ENCODE data around the gene RPS18. TPM values are rescaled to one million over a fixed set of nuclear protein-coding genes. Genes with fewer than 3 reads are reported as not detected.

The RPS18 gene
- total and polyA plus RNA-seq, 4 donors, result 1,293 to 3,565 (median 1,656) TPM

DNA sequence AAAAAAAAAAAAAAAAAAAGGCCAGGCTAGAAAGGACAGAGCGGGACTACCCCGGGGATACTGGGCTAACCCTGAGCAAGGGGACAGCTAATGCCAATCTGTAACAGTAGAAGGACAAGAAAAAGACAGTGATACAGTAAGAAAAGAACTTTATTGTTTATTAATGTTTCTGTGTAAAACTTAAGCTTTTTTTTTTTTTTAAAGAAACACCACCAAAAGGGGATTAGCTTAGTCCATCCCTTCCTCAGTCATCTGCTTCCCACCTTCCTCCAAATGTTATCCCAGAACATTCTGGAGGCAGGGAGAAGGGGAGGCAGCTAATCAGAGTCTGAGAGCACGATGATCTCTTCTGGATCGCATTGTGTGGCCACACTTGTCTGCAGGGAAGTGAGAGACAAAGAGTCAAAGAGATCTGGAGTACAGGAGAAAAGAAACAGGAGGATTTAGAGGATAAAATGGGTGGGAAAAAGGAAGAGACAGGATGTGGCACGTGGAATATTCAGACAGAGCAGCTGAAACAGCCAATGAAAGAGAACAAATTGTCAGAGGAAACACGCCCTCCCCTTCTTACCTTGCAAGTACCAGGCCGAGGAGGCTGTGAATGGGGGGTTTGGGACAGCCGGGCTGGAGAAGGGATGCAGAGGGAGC lies 46.7 kb downstream of the RPS18 start:
- H3K4me3 ChIP-seq (ENCODE audit: low read depth, low read length), result peak overlapping the region; percentile 56
- peak overlapping the region; percentile 85 for H3K27ac ChIP-seq (ENCODE audit: low read depth, low read length)
- peaks cover 64% of the 10 kb centered on the region for H3K4me1 ChIP-seq (ENCODE audit: control insufficient read depth, insufficient read depth, low read length)
- H3K27me3 ChIP-seq (ENCODE audit: control insufficient read depth, insufficient read depth, low read length), result no peaks in the 10 kb centered on the region
- H3K36me3 ChIP-seq (ENCODE audit: control insufficient read depth, insufficient read depth, low read length), result peaks cover 50% of the 10 kb centered on the region
- no peak for DNase-seq (ENCODE audit: low read depth in 4 of 6, low spot score in 6 of 6)
- 69% methylated on average over 3 of the region's 8 CpGs for whole genome bisulfite sequencing (ENCODE audit: insufficient coverage)
- no peaks in the 10 kb centered on the region for H3K9me3 ChIP-seq (ENCODE audit: control insufficient read depth, insufficient read depth, low read length)

DNA sequence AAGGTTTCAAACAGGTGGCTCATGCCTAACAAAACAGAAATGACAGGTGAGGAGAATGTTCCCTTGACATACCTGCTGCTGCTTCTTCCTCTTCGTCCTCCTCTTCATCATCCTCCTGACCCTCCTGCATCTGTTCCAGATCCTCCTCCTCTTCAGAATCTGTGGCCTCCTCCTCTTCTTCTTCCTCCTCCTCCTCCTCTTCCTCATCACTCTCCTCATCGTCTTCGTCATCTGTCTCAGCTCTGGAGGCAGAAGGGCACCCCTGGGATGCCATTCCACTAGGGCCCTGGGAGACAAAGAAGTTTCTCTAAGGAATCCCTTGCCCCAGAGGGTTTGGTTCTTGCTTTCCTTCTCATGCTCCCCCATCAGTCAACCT lies 48.1 kb downstream of the RPS18 start:
- DNase-seq (ENCODE audit: low read depth in 4 of 6, low spot score in 6 of 6), result no peak
- Histone ChIP-seq H3K36me3 (ENCODE audit: control insufficient read depth, insufficient read depth, low read length) (peaks cover 48% of the 10 kb centered on the region), H3K27me3 (ENCODE audit: control insufficient read depth, insufficient read depth, low read length) (no peaks in the 10 kb centered on the region), H3K4me3 (ENCODE audit: low read depth, low read length) (no peak overlapping the region), H3K9me3 (ENCODE audit: control insufficient read depth, insufficient read depth, low read length) (no peaks in the 10 kb centered on the region), H3K4me1 (ENCODE audit: control insufficient read depth, insufficient read depth, low read length) (peaks cover 57% of the 10 kb centered on the region), H3K27ac (ENCODE audit: low read depth, low read length) (no peak overlapping the region)
- WGBS (ENCODE audit: insufficient coverage), result 94% methylated on average over 3 of the region's 3 CpGs

DNA sequence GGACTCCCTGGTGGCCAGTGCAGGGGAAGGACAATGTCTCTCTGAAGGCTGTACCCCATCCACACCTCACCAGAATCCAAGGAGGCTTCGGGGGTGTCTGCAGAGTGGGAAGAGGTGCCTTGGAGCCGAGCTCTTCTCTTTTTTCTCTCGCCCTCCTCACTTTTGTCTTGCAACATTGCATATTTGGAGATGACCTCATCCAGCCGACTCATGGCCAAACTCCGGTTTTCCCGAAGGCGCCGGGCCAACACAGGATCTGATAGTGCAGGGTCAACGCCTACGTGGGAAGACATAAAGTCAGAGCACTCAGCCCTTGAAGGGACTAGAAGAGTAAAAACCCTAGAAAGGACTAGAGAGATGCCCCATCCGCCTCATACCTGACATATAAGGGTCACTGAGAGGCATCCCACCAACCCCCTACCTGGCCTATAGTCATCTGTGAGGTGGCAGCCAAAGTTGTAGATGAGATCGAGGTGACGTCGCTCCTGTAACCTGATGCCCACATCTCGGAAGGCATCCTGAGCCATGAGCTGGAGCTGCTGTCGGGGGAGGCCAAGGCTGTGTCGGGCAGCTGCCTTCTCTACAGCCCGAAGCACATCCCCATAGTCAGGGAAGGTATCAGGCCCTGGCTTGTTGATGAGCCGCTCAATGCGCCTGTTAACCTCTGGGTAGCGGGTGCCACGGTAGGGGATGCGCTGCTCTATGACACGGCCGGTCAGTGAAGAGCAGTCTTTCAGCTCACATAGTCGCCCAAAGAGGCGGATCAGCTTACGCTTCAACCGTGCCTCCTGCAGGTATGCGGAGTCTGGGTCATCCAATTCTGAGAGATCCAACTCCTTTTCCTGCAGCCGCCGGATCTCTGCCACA lies 48.7 kb downstream of the RPS18 start:
- Histone ChIP-seq H3K27me3 (ENCODE audit: control insufficient read depth, insufficient read depth, low read length) (no peaks in the 10 kb centered on the region), H3K4me1 (ENCODE audit: control insufficient read depth, insufficient read depth, low read length) (peaks cover 52% of the 10 kb centered on the region), H3K4me3 (ENCODE audit: low read depth, low read length) (no peak overlapping the region), H3K27ac (ENCODE audit: low read depth, low read length) (no peak overlapping the region), H3K36me3 (ENCODE audit: control insufficient read depth, insufficient read depth, low read length) (peaks cover 43% of the 10 kb centered on the region), H3K9me3 (ENCODE audit: control insufficient read depth, insufficient read depth, low read length) (no peaks in the 10 kb centered on the region)
- 91% methylated on average over 30 of the region's 32 CpGs for WGBS (ENCODE audit: insufficient coverage)
- DNase-seq (ENCODE audit: low read depth in 4 of 6, low spot score in 6 of 6), result no peak

DNA sequence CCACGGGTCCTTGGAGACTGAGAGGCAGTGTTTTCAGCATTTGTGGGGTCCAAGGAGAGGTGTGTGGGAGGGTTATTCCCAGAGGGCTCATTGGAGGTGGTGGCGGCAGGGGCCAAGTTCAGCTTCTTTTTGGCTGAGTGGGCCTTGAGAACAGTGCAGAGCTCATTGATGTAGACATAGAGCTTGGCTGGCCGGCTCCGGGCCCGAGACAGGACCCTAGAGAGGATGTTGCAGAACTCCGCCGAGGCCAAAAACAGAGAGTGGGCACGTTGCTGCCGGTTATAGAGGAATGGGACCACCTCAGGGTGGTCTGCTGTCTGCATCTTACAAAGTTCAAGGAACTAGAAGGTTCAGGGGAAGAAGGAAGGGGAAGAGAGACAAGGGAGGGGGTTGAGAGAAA lies 49.4 kb downstream of the RPS18 start:
- Histone ChIP-seq H3K4me3 (ENCODE audit: low read depth, low read length) (no peak overlapping the region), H3K36me3 (ENCODE audit: control insufficient read depth, insufficient read depth, low read length) (peaks cover 36% of the 10 kb centered on the region), H3K9me3 (ENCODE audit: control insufficient read depth, insufficient read depth, low read length) (no peaks in the 10 kb centered on the region), H3K27me3 (ENCODE audit: control insufficient read depth, insufficient read depth, low read length) (no peaks in the 10 kb centered on the region), H3K27ac (ENCODE audit: low read depth, low read length) (no peak overlapping the region), H3K4me1 (ENCODE audit: control insufficient read depth, insufficient read depth, low read length) (peaks cover 50% of the 10 kb centered on the region)
- 84% methylated on average over 9 of the region's 9 CpGs for WGBS (ENCODE audit: insufficient coverage)
- no peak for DNase-seq (ENCODE audit: low read depth in 4 of 6, low spot score in 6 of 6)

DNA sequence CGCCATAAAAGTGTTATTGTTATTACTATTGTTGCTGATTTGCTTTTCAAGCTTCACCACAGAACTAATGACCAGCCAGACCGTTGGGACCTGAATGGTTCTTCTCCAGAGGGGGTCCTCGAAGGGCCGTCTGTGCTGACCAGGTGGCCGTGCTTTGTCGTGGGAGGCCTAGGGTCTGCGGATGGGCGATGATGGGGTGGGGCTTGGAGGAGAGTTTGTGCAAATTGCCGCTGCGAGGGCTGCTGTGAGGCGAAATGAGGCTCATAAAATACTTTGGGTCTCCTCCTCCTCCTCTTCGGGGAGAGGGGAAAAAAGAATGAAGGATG lies 51.7 kb downstream of the RPS18 start:
- 0% methylated on average over 5 of the region's 12 CpGs for WGBS (ENCODE audit: insufficient coverage)
- Histone ChIP-seq H3K4me3 (ENCODE audit: low read depth, low read length) (peak overlapping the region; percentile 82), H3K9me3 (ENCODE audit: control insufficient read depth, insufficient read depth, low read length) (no peaks in the 10 kb centered on the region), H3K4me1 (ENCODE audit: control insufficient read depth, insufficient read depth, low read length) (peaks cover 34% of the 10 kb centered on the region), H3K27me3 (ENCODE audit: control insufficient read depth, insufficient read depth, low read length) (no peaks in the 10 kb centered on the region), H3K27ac (ENCODE audit: low read depth, low read length) (peak overlapping the region; percentile 94), H3K36me3 (ENCODE audit: control insufficient read depth, insufficient read depth, low read length) (peaks cover 30% of the 10 kb centered on the region)
- DNase-seq (ENCODE audit: low read depth in 4 of 6, low spot score in 6 of 6), result no peak

DNA sequence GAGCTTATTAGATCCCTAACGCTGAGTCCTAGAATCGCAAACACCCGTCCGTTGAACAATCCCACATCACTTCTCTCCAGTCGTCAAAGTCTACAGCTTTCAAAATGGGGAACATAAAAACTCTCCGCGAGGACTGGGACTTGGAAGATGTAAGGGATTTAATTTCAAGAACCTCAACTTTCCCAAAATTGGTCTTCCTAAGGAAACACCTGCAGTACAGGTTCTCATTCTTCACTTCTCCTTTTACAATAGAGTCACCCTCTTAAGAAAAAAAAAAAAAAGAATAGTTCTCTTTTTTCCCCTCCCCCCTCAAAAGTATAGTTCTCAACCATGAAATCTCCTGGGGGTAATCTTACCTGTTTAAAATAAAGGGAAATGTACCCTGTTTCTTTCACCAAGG lies 52.2 kb downstream of the RPS18 start:
- Histone ChIP-seq H3K4me1 (ENCODE audit: control insufficient read depth, insufficient read depth, low read length) (peaks cover 29% of the 10 kb centered on the region), H3K36me3 (ENCODE audit: control insufficient read depth, insufficient read depth, low read length) (peaks cover 25% of the 10 kb centered on the region), H3K27me3 (ENCODE audit: control insufficient read depth, insufficient read depth, low read length) (no peaks in the 10 kb centered on the region), H3K4me3 (ENCODE audit: low read depth, low read length) (peak overlapping the region; percentile 82), H3K9me3 (ENCODE audit: control insufficient read depth, insufficient read depth, low read length) (no peaks in the 10 kb centered on the region), H3K27ac (ENCODE audit: low read depth, low read length) (no peak overlapping the region)
- peak in 1 of 6 donors; percentile 24 for DNase-seq (ENCODE audit: low read depth in 4 of 6, low spot score in 6 of 6)
- no CpG with 5 or more reads among the region's 7 CpGs for WGBS (ENCODE audit: insufficient coverage)

Other genes with a start within 250 kb of the RPS18 start
- 10 to 100 TPM; 19.8 to 23.1 TPM for gene HLA-DPA1, start 198.4 kb upstream of the RPS18 start, total RNA-seq
- gene HLA-DPA1, start 198.4 kb upstream of the RPS18 start, polyA plus RNA-seq (ENCODE audit: insufficient read length in 2 of 2), result 10 to 100 TPM in 1 of 2 donors, 1 to 10 TPM in 1; 6.6 to 13.7 TPM
- gene HLA-DPB1, start 196.1 kb upstream of the RPS18 start, total RNA-seq, result 10 to 100 TPM; 15.4 to 21.3 TPM
- 10 to 100 TPM; 10.5 to 11.4 TPM for gene HLA-DPB1, start 196.1 kb upstream of the RPS18 start, polyA plus RNA-seq (ENCODE audit: insufficient read length in 2 of 2)
- 1 to 10 TPM; 2.8 to 4.9 TPM for gene COL11A2, start 79.6 kb upstream of the RPS18 start, total RNA-seq
- gene COL11A2, start 79.6 kb upstream of the RPS18 start, polyA plus RNA-seq (ENCODE audit: insufficient read length in 2 of 2), result 10 to 100 TPM; 10.4 to 12.6 TPM
- 10 to 100 TPM; 19.2 to 32.3 TPM for gene RXRB, start 71.4 kb upstream of the RPS18 start, total RNA-seq
- 10 to 100 TPM; 61.6 to 79.0 TPM for gene RXRB, start 71.4 kb upstream of the RPS18 start, polyA plus RNA-seq (ENCODE audit: insufficient read length in 2 of 2)
- 10 to 100 TPM; 55.0 to 87.3 TPM for gene SLC39A7, start 71.2 kb upstream of the RPS18 start, total RNA-seq
- gene SLC39A7, start 71.2 kb upstream of the RPS18 start, polyA plus RNA-seq (ENCODE audit: insufficient read length in 2 of 2), result 100 to 1,000 TPM in 1 of 2 donors, 10 to 100 TPM in 1; 86.7 to 103 TPM
- 10 to 100 TPM in 1 of 2 donors, 1 to 10 TPM in 1; 7.8 to 24.8 TPM for gene HSD17B8, start 67.4 kb upstream of the RPS18 start, total RNA-seq
- 10 to 100 TPM in 1 of 2 donors, 1 to 10 TPM in 1; 8.5 to 10.5 TPM for gene HSD17B8, start 67.4 kb upstream of the RPS18 start, polyA plus RNA-seq (ENCODE audit: insufficient read length in 2 of 2)
- 10 to 100 TPM; 19.0 to 43.9 TPM for gene RING1, start 63.6 kb upstream of the RPS18 start, total RNA-seq
- 10 to 100 TPM; 63.3 to 71.0 TPM for gene RING1, start 63.6 kb upstream of the RPS18 start, polyA plus RNA-seq (ENCODE audit: insufficient read length in 2 of 2)
- 10 to 100 TPM; 35.4 to 49.3 TPM for gene VPS52, start 199 bp upstream of the RPS18 start, total RNA-seq
- gene VPS52, start 199 bp upstream of the RPS18 start, polyA plus RNA-seq (ENCODE audit: insufficient read length in 2 of 2), result 10 to 100 TPM; 69.2 to 87.3 TPM
- gene B3GALT4, start 5.0 kb downstream of the RPS18 start, total RNA-seq, result 10 to 100 TPM in 1 of 2 donors, 1 to 10 TPM in 1; 5.8 to 12.9 TPM
- gene B3GALT4, start 5.0 kb downstream of the RPS18 start, polyA plus RNA-seq (ENCODE audit: insufficient read length in 2 of 2), result 1 to 10 TPM; 6.2 to 8.1 TPM
- gene WDR46, start 17.2 kb downstream of the RPS18 start, total RNA-seq, result 10 to 100 TPM; 31.7 to 53.8 TPM
- 10 to 100 TPM; 51.8 to 60.5 TPM for gene WDR46, start 17.2 kb downstream of the RPS18 start, polyA plus RNA-seq (ENCODE audit: insufficient read length in 2 of 2)
- 10 to 100 TPM; 30.4 to 54.4 TPM for gene PFDN6, start 17.5 kb downstream of the RPS18 start, total RNA-seq
- gene PFDN6, start 17.5 kb downstream of the RPS18 start, polyA plus RNA-seq (ENCODE audit: insufficient read length in 2 of 2), result 10 to 100 TPM; 78.5 to 80.2 TPM
- 10 to 100 TPM; 23.6 to 63.8 TPM for gene RGL2, start 26.9 kb downstream of the RPS18 start, total RNA-seq
- 100 to 1,000 TPM; 101 to 119 TPM for gene RGL2, start 26.9 kb downstream of the RPS18 start, polyA plus RNA-seq (ENCODE audit: insufficient read length in 2 of 2)
- 10 to 100 TPM; 42.8 to 48.0 TPM for gene TAPBP, start 42.0 kb downstream of the RPS18 start, total RNA-seq
- 10 to 100 TPM; 41.3 to 49.2 TPM for gene TAPBP, start 42.0 kb downstream of the RPS18 start, polyA plus RNA-seq (ENCODE audit: insufficient read length in 2 of 2)
- 10 to 100 TPM; 16.4 to 26.8 TPM for gene ZBTB22, start 45.7 kb downstream of the RPS18 start, total RNA-seq
- 10 to 100 TPM; 25.3 to 25.4 TPM for gene ZBTB22, start 45.7 kb downstream of the RPS18 start, polyA plus RNA-seq (ENCODE audit: insufficient read length in 2 of 2)
- gene DAXX, start 50.9 kb downstream of the RPS18 start, total RNA-seq, result 10 to 100 TPM; 18.0 to 35.5 TPM
- gene DAXX, start 50.9 kb downstream of the RPS18 start, polyA plus RNA-seq (ENCODE audit: insufficient read length in 2 of 2), result 10 to 100 TPM; 50.8 to 51.9 TPM
- 10 to 100 TPM in 1 of 2 donors, 1 to 10 TPM in 1; 6.7 to 12.9 TPM for gene KIFC1, start 119.7 kb downstream of the RPS18 start, total RNA-seq
- gene KIFC1, start 119.7 kb downstream of the RPS18 start, polyA plus RNA-seq (ENCODE audit: insufficient read length in 2 of 2), result 10 to 100 TPM; 18.0 to 25.9 TPM
- 10 to 100 TPM; 17.2 to 55.4 TPM for gene PHF1, start 138.9 kb downstream of the RPS18 start, total RNA-seq
- gene PHF1, start 138.9 kb downstream of the RPS18 start, polyA plus RNA-seq (ENCODE audit: insufficient read length in 2 of 2), result 100 to 1,000 TPM; 116 to 128 TPM
- 100 to 1,000 TPM in 1 of 2 donors, 10 to 100 TPM in 1; 64.9 to 202 TPM for gene CUTA, start 146.0 kb downstream of the RPS18 start, total RNA-seq
- gene CUTA, start 146.0 kb downstream of the RPS18 start, polyA plus RNA-seq (ENCODE audit: insufficient read length in 2 of 2), result 100 to 1,000 TPM; 211 to 241 TPM
- 10 to 100 TPM; 11.5 to 21.0 TPM for gene SYNGAP1, start 148.0 kb downstream of the RPS18 start, total RNA-seq
- gene SYNGAP1, start 148.0 kb downstream of the RPS18 start, polyA plus RNA-seq (ENCODE audit: insufficient read length in 2 of 2), result 10 to 100 TPM; 84.7 to 98.9 TPM
- gene ZBTB9, start 182.5 kb downstream of the RPS18 start, total RNA-seq, result 10 to 100 TPM in 1 of 2 donors, 1 to 10 TPM in 1; 7.1 to 13.1 TPM
- gene ZBTB9, start 182.5 kb downstream of the RPS18 start, polyA plus RNA-seq (ENCODE audit: insufficient read length in 2 of 2), result 10 to 100 TPM; 12.6 to 14.1 TPM